HepG2 (cell line): Measurements from ENCODE around the gene LAMP1. TPM values are rescaled to one million over a fixed set of nuclear protein-coding genes. Genes with fewer than 3 reads are reported as not detected.

Source experiments
- ATAC-seq: fragments of 200-7000 bp; cut with Tn5 transposase; 3 replicates; pipeline ENCODE4 v1.9.1; 2020; ENCODE audit warnings: mild to moderate bottlenecking, moderate library complexity
- BruUV-seq: library from RNA; stranded (reverse); fragments of 400-500 nt; replicated peaks from 2 replicates; lab custom pipeline; 2021; lab: Mats Ljungman, UMichigan
- CTCF ChIA-PET: fragments of 300-600 bp; formaldehyde crosslinking; extraction: SDS; loops from one replicate; lab custom pipeline; 2021; ENCODE audit warnings: low total read pairs, inconsistent platforms, low intra/inter-chr PET ratio; lab: Yijun Ruan, JAX
- POLR2A ChIA-PET: fragments of 350-600 bp; sonication (Branson Sonifier 250); formaldehyde crosslinking; loops from one replicate; lab custom pipeline; 2020; ENCODE audit warnings: antibody characterized with exemption, inconsistent platforms; lab: Yijun Ruan, JAX
- DNase-seq: peaks from one replicate; pipeline ENCODE4 v3.0.0-alpha.2; 2015; ENCODE audit warnings: low spot score
- FAIRE-seq: peaks from 3 replicates; lab custom pipeline; 2011; peaks lifted over from hg19 to GRCh38; lab: Jason Lieb, UNC
- H2AFZ ChIP-seq: one replicate; pipeline ENCODE4 v1.6.1; 2011; ENCODE audit warnings: low read length, inconsistent platforms
- H3K27ac ChIP-seq: fragments of 300-600 bp; 3 replicates; pipeline ENCODE4 v1.8.0; 2011; ENCODE audit warnings: mixed run types, mild to moderate bottlenecking, mixed read lengths, low read length, inconsistent platforms; ENCODE audit not compliant: insufficient read depth; ENCODE audit errors: extremely low read length
- H3K27me3 ChIP-seq, 2 experiments: fragments of 200-600 bp in 1 of 2; 2 replicates in 1 of 2; 3 replicates in 1 of 2; pipeline versions ENCODE4 v1.6.0 to v1.8.0; 2011; ENCODE audit warnings: low read length in 2 of 2, mild to moderate bottlenecking in 2 of 2, moderate library complexity in 2 of 2, inconsistent platforms in 1 of 2; ENCODE audit not compliant: insufficient read depth in 2 of 2, control insufficient read depth in 1 of 2
- H3K36me3 ChIP-seq, 2 experiments: fragments of 200-600 bp in 1 of 2; replicated peaks in 1 of 2; 2 replicates in 1 of 2; 3 replicates in 1 of 2; pipeline versions ENCODE4 v1.5.1 to v1.8.0; 2011; ENCODE audit warnings: low read length in 2 of 2, inconsistent platforms in 1 of 2; ENCODE audit not compliant: insufficient read depth in 2 of 2, control insufficient read depth in 1 of 2
- H3K4me1 ChIP-seq: 2 replicates; pipeline ENCODE4 v1.5.1; 2012; ENCODE audit warnings: low read length, inconsistent platforms; ENCODE audit not compliant: insufficient read depth
- H3K4me2 ChIP-seq: 2 replicates; pipeline ENCODE4 v1.6.0; 2011; ENCODE audit warnings: low read depth, low read length, inconsistent platforms
- H3K4me3 ChIP-seq, 3 experiments: fragments of 200-600 bp in 1 of 3; sonication (generic), shearing (Covaris generic) in 1 of 3; replicated peaks in 1 of 3; 2 replicates each; pipeline ENCODE4 v1.5.1; 2011 to 2016; ENCODE audit warnings: low read length in 3 of 3, inconsistent platforms in 2 of 3, low read depth in 2 of 3, mild to moderate bottlenecking in 2 of 3, control low read depth in 1 of 3, mixed read lengths in 1 of 3; ENCODE audit not compliant: insufficient read depth in 1 of 3
- H3K79me2 ChIP-seq: one replicate; pipeline ENCODE4 v1.6.1; 2011; ENCODE audit warnings: low read length, inconsistent platforms; ENCODE audit not compliant: insufficient read depth
- H3K9ac ChIP-seq: 2 replicates; pipeline ENCODE4 v1.6.0; 2011; ENCODE audit warnings: mild to moderate bottlenecking, low read depth, low read length, inconsistent platforms; ENCODE audit not compliant: insufficient read depth
- H3K9me3 ChIP-seq: 2 replicates; pipeline ENCODE4 v1.5.1; 2012; ENCODE audit warnings: mild to moderate bottlenecking, low read length
- H4K20me1 ChIP-seq: 2 replicates; pipeline ENCODE4 v1.6.0; 2011; ENCODE audit warnings: inconsistent platforms, mild to moderate bottlenecking, low read length, moderate library complexity; ENCODE audit not compliant: insufficient read depth
- BORCS8-MEF2B ChIP-seq: sonication (generic); formaldehyde crosslinking; IDR thresholded peaks from 2 replicates; pipeline ENCODE4 v1.8.0; 2022; ENCODE audit warnings: mild to moderate bottlenecking, missing genetic modification reagents
- HES4 ChIP-seq: sonication (generic); formaldehyde crosslinking; IDR thresholded peaks from 2 replicates; pipeline ENCODE4 v1.9.0; 2021; ENCODE audit warnings: mild to moderate bottlenecking, missing genetic modification reagents, borderline replicate concordance
- MBNL3 ChIP-seq: fragments of 250-450 bp; sonication (Bioruptor Pico); conservative IDR thresholded peaks from 2 replicates; pipeline ENCODE4 v1.8.0; 2022; ENCODE audit warnings: mild to moderate bottlenecking, inconsistent platforms
- MEIS1 ChIP-seq: sonication (generic); formaldehyde crosslinking; IDR thresholded peaks from 2 replicates; pipeline ENCODE4 v1.9.0; 2021; ENCODE audit warnings: mild to moderate bottlenecking, missing genetic modification reagents, moderate library complexity, borderline replicate concordance
- MXD4 ChIP-seq: IDR thresholded peaks from 2 replicates; pipeline ENCODE4 v1.6.1; 2016; ENCODE audit warnings: mild to moderate bottlenecking, missing biosample characterization, missing genetic modification reagents
- PAWR ChIP-seq: sonication (generic); formaldehyde crosslinking; IDR thresholded peaks from 2 replicates; pipeline ENCODE4 v1.4.0; 2020; ENCODE audit warnings: missing genetic modification reagents, mild to moderate bottlenecking, borderline replicate concordance
- POLR2AphosphoS5 ChIP-seq: IDR thresholded peaks from 2 replicates; pipeline ENCODE4 v1.6.1; 2012; ENCODE audit warnings: low read depth, low read length
- SMARCE1 ChIP-seq: fragments of 450-650 bp; IDR thresholded peaks from 2 replicates; pipeline ENCODE4 v1.6.1; 2017; ENCODE audit warnings: borderline replicate concordance
- TEAD3 ChIP-seq: optimal IDR thresholded peaks from 2 replicates; pipeline ENCODE3; 2016; ENCODE audit warnings: borderline replicate concordance
- ZNF124 ChIP-seq: sonication (generic); formaldehyde crosslinking; IDR thresholded peaks from 2 replicates; pipeline ENCODE4 v1.4.0; 2020; ENCODE audit warnings: missing genetic modification reagents
- ZNF180 ChIP-seq: sonication (generic); formaldehyde crosslinking; IDR thresholded peaks from 2 replicates; pipeline ENCODE4 v1.4.0; 2020; ENCODE audit warnings: low read depth, missing genetic modification reagents, borderline replicate concordance
- ZNF205 ChIP-seq: IDR thresholded peaks from 2 replicates; pipeline ENCODE4 v1.6.1; 2018; ENCODE audit warnings: missing biosample characterization, missing genetic modification reagents
- ZNF367 ChIP-seq: sonication (generic); formaldehyde crosslinking; IDR thresholded peaks from 2 replicates; pipeline ENCODE4 v1.4.0; 2020; ENCODE audit warnings: missing genetic modification reagents, borderline replicate concordance
- ZNF670 ChIP-seq: sonication (generic); formaldehyde crosslinking; IDR thresholded peaks from 2 replicates; pipeline ENCODE4 v1.8.0; 2022; ENCODE audit warnings: mild to moderate bottlenecking, missing genetic modification reagents, borderline replicate concordance
- ZNF747 ChIP-seq: sonication (generic); formaldehyde crosslinking; IDR thresholded peaks from 2 replicates; pipeline ENCODE4 v1.8.1; 2023; ENCODE audit warnings: missing genetic modification reagents, mild to moderate bottlenecking, borderline replicate concordance
- ZSCAN21 ChIP-seq: sonication (generic); formaldehyde crosslinking; IDR thresholded peaks from 2 replicates; pipeline ENCODE4 v1.8.0; 2022; ENCODE audit warnings: mild to moderate bottlenecking, missing genetic modification reagents, moderate library complexity, borderline replicate concordance
- WGBS: methylation state at CpG from one replicate; pipeline ENCODE4 v1.1.6; 2017; ENCODE audit warnings: low lambda C conversion rate; 5-methylcytosine and 5-hydroxymethylcytosine counted together
- in situ Hi-C: cut with HindIII; loops from 2 replicates; pipeline ENCODE4 v1.10.0; 2017; ENCODE audit warnings: low pct_unique_long_range_greater_than_20kb; ENCODE audit not compliant: extremely low pct_ligation_motif_present
- intact Hi-C: fragments of 100-400 bp; cut with micrococcal nuclease; formaldehyde crosslinking; loops from one replicate; pipeline ENCODE4 v1.10.0; 2022; ENCODE audit not compliant: unreplicated experiment
- polyA plus RNA-seq, 8 experiments: library from polyadenylated mRNA; depleted of rRNA in 3 of 8; stranded (reverse) in 7 of 8; unstranded in 1 of 8; fragments of >200 nt; fragmentation: Illumina TruSeq in 4 of 8; extraction: Trizol in 4 of 8; gene quantifications; 2 replicates each; pipeline versions ENCODE4 v1.2.1 to v1.2.3, GENCODE V29; 2011 to 2016; ENCODE audit warnings: low read depth in 4 of 8, missing spikeins in 1 of 8, mixed read lengths in 1 of 8; ENCODE audit not compliant: insufficient read depth in 1 of 8
- total RNA-seq, 5 experiments: library from RNA; depleted of rRNA; stranded (reverse); fragments of >200 nt; fragmentation: Illumina TruSeq; extraction: Trizol; gene quantifications; 2 replicates each; pipeline ENCODE4 v1.2.3, GENCODE V29; 2016; ENCODE audit warnings: low read depth in 1 of 5
- TF ChIP-seq, protein P1 (sequence below): sonication (generic); formaldehyde crosslinking; IDR thresholded peaks from 2 replicates; pipeline ENCODE4 v1.9.0; 2022; ENCODE audit warnings: low read depth, missing genetic modification reagents
- TF ChIP-seq, protein P2 (sequence below): sonication (generic); formaldehyde crosslinking; IDR thresholded peaks from 2 replicates; pipeline ENCODE4 v1.8.0; 2022; ENCODE audit warnings: low read depth, missing genetic modification reagents
- TF ChIP-seq, protein P3 (sequence below): sonication (generic); formaldehyde crosslinking; IDR thresholded peaks from 2 replicates; pipeline ENCODE4 v1.8.1; 2023; ENCODE audit warnings: mild to moderate bottlenecking, missing genetic modification reagents, borderline replicate concordance

Gene LAMP1
- total and polyA plus RNA-seq, 2 of the 13 experiments (the other 11 are each of a cell fraction or from before 2014, with no cell fraction given) = 103 to 112 TPM

DNA sequence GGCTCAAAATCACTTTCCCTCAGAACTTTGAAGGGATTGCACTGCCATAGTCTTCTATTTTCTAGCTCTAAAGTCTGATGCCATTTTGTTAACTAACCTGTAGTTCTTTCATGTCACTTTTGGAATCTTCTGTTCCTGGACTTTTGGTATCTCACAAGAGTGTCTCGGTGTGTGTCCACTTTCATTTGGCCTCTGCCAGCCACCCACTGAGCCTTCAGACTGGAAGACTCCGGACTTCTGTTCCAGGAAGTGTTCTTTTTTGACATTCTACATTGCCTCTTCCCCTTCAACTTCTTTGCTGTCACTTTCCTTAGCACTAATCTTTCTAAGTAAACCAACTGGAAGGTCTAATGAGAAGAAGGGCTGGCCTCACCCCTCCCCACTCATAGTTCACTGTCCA is 25.0 kb upstream of the LAMP1 start (continued):
- TF ChIP-seq ZNF205 = no peak
- no peak for TF ChIP-seq POLR2AphosphoS5
- no peak for TF ChIP-seq HES4 (CRISPR knock-in tag)
- TF ChIP-seq SMARCE1 = no peak

DNA sequence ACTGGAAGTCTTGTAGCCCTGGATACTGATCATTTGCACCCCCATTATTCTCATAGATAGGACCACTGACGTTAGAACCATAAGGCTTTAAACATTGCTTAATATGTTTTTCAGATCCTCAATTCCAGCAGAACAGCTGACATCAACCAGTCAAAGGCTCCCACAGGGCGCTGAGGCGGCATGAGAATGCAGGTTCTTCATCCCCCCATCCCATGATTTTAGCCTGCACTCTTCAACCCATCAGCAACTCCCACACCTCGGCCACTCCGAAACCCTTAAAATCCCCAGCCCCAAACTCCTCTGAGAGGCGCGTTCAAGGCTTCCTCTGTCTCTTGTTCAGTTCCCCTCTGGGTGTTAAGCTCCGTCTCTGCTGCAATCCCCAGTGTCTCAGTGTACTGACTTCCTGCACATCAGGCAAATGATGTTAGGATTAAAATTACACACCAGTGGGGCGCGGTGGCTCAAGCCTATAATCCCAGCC is 24.3 kb upstream of the LAMP1 start:
- DNase-seq (no peak), FAIRE-seq (no peak), ATAC-seq (no peak)
- in situ Hi-C loops = no loop called here
- H3K9ac ChIP-seq = no peak overlapping the region
- H3K79me2 ChIP-seq = no peaks in the 10 kb centered on the region
- no peaks in the 10 kb centered on the region for H3K9me3 ChIP-seq
- no peak overlapping the region for H3K4me2 ChIP-seq
- no peak overlapping the region for H3K27ac ChIP-seq
- H3K27me3 ChIP-seq = no peaks in the 10 kb centered on the region
- 92% methylated on average over 10 of the region's 10 CpGs for WGBS
- intact Hi-C loops = no loop called here
- ChIA-PET CTCF (no interaction called here), POLR2A (no interaction called here)
- no peaks in the 10 kb centered on the region for H3K36me3 ChIP-seq
- no peak overlapping the region for H3K4me3 ChIP-seq
- no peaks in the 10 kb centered on the region for H4K20me1 ChIP-seq
- no peak overlapping the region for H2AFZ ChIP-seq
- no TSS peak for BruUV-seq
- peaks cover 18% of the 10 kb centered on the region for H3K4me1 ChIP-seq
- TF ChIP-seq ZNF367 (no peak), ZNF124 (no peak), PAWR (CRISPR knock-in tag) (no peak), TEAD3 (CRISPR knock-in tag) (no peak), ZSCAN21 (CRISPR knock-in tag) (no peak), ZNF670 (CRISPR knock-in tag) (no peak), MBNL3 (CRISPR knock-in tag) (no peak), MXD4 (CRISPR knock-in tag) (no peak), MEIS1 (CRISPR knock-in tag) (no peak), ZNF180 (no peak), ZNF747 (no peak), BORCS8-MEF2B (CRISPR knock-in tag) (no peak)
- TF ChIP-seq, protein P1, sequence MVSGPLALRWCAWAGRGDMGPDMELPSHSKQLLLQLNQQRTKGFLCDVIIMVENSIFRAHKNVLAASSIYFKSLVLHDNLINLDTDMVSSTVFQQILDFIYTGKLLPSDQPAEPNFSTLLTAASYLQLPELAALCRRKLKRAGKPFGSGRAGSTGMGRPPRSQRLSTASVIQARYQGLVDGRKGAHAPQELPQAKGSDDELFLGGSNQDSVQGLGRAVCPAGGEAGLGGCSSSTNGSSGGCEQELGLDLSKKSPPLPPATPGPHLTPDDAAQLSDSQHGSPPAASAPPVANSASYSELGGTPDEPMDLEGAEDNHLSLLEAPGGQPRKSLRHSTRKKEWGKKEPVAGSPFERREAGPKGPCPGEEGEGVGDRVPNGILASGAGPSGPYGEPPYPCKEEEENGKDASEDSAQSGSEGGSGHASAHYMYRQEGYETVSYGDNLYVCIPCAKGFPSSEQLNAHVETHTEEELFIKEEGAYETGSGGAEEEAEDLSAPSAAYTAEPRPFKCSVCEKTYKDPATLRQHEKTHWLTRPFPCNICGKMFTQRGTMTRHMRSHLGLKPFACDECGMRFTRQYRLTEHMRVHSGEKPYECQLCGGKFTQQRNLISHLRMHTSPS (CRISPR knock-in tag) = no peak
- TF ChIP-seq, protein P2, sequence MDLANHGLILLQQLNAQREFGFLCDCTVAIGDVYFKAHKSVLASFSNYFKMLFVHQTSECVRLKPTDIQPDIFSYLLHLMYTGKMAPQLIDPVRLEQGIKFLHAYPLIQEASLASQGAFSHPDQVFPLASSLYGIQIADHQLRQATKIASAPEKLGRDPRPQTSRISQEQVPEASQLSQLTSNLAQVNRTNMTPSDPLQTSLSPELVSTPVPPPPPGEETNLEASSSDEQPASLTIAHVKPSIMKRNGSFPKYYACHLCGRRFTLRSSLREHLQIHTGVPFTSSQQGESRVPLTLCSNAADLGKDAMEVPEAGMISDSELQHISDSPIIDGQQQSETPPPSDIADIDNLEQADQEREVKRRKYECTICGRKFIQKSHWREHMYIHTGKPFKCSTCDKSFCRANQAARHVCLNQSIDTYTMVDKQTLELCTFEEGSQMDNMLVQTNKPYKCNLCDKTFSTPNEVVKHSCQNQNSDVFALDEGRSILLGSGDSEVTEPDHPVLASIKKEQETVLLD (CRISPR knock-in tag) = no peak
- TF ChIP-seq, protein P3, sequence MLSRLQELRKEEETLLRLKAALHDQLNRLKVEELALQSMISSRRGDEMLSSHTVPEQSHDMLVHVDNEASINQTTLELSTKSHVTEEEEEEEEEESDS = no peak
